ENCODE measurements around the gene CD151.

GRCh38 chr11:808427-809286 is 24.1 kb upstream of the CD151 start:
- peak in 2 of 6 experiments; percentile 12 to 18 for TF ChIP-seq CTCF (IDR thresholded peaks at IDR 0.05)
- no peak for TF ChIP-seq POLR2A (IDR thresholded peaks at IDR 0.05)
